ENCODE results near the gene ASTN2.

DNA sequence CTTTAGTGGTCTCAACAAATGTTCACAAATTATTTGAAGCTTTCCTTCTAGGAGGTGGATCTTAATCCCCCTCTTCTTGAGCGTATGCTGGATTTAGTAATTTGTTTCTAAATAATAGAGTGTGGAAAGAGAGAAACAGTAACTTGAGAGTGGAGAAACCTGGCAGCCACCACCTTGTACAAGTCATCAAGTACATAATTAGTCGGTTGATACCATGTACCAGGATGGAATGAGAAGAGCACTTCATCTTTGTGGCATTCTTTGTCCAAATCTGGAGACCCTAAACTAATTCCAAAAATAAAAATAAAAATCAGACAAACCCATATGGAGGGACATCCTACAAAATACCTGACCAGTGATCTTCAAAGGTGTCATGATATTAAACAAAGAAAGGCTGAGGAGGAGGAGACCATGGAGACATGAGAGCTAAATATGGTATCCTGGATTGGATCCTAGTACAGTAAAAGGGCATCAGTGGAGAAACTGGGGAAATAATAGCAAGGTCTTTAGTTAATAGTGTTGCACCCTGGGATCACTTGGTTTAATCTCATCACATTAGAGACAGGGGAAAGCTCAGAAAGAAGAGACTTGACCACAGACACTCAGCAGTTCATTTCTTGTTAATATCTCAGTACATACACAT, 147.9 kb downstream of the ASTN2 start:
- no peak for TF ChIP-seq CTCF (IDR thresholded peaks at IDR 0.05; ENCODE audit: low read length)
- TF ChIP-seq EZH2 (IDR thresholded peaks at IDR 0.05; ENCODE audit: borderline replicate concordance, low read length): no peak

Data from OCI-LY1 (cell line).